WTC11 (cell line): ENCODE results near the gene NSD1. TPM values are rescaled to one million over a fixed set of nuclear protein-coding genes. Genes with fewer than 3 reads are reported as not detected.
A peak's percentile ranks its signal among the peaks of the same experiment; 100 is the strongest.

Experiments
- ATAC-seq: fragments of 200-7000 bp; cut with Tn5 transposase; 2 replicates; pipeline ENCODE4 v1.10.0; 2021; ENCODE audit warnings: mild to moderate bottlenecking, moderate library complexity
- CTCF ChIA-PET: fragments of 300-600 bp; sonication (Branson Sonifier 250); formaldehyde crosslinking; loops from one replicate; lab custom pipeline; 2021; ENCODE audit warnings: antibody characterized with exemption; lab: Charles Lee
- POLR2A ChIA-PET: fragments of 350-600 bp; sonication (Branson Sonifier 250); formaldehyde crosslinking; loops from one replicate; lab custom pipeline; 2021; ENCODE audit warnings: antibody characterized with exemption; lab: Charles Lee
- DNase-seq: peaks from one replicate; pipeline ENCODE4 v3.0.0; 2021; ENCODE audit warnings: low spot score
- H3K27ac Mint-ChIP-seq: 2 replicates; pipeline ENCODE4 v1.8.0; 2021; ENCODE audit warnings: mixed read lengths
- H3K27me3 Mint-ChIP-seq: 2 replicates; pipeline ENCODE4 v1.8.0; 2021; ENCODE audit warnings: low read depth, mild to moderate bottlenecking, moderate library complexity, mixed read lengths
- H3K36me3 Mint-ChIP-seq: 2 replicates; pipeline ENCODE4 v1.8.0; 2021; ENCODE audit warnings: mixed read lengths
- H3K4me1 Mint-ChIP-seq: 2 replicates; pipeline ENCODE4 v1.8.0; 2022; ENCODE audit warnings: mixed read lengths
- H3K4me3 Mint-ChIP-seq: 2 replicates; pipeline ENCODE4 v1.8.0; 2021; ENCODE audit warnings: mild to moderate bottlenecking, moderate library complexity, mixed read lengths
- H3K9me3 Mint-ChIP-seq: 2 replicates; pipeline ENCODE4 v1.8.0; 2021; ENCODE audit warnings: mixed read lengths
- ARID4B ChIP-seq: sonication (generic); formaldehyde crosslinking; IDR thresholded peaks from 2 replicates; pipeline ENCODE4 v1.8.0; 2023; ENCODE audit warnings: missing genetic modification reagents, mild to moderate bottlenecking, borderline replicate concordance
- CDX4 ChIP-seq: fragments of 250-450 bp; sonication (Bioruptor Pico); IDR thresholded peaks from 2 replicates; pipeline ENCODE4 v1.9.0; 2021; ENCODE audit warnings: moderate library complexity, mild to moderate bottlenecking, inconsistent platforms, borderline replicate concordance
- CTCF ChIP-seq: fragments of 200-600 bp; IDR thresholded peaks from 2 replicates; pipeline ENCODE4 v1.8.0; 2022; ENCODE audit warnings: antibody characterized with exemption
- EMX1 ChIP-seq: fragments of 250-450 bp; sonication (Bioruptor Pico); IDR thresholded peaks from 2 replicates; pipeline ENCODE4 v1.8.0; 2021; ENCODE audit warnings: mild to moderate bottlenecking
- ETV6 ChIP-seq: sonication (generic); formaldehyde crosslinking; IDR thresholded peaks from 2 replicates; pipeline ENCODE4 v1.8.1; 2022; ENCODE audit warnings: mild to moderate bottlenecking, missing genetic modification reagents
- IRF2 ChIP-seq: sonication (generic); formaldehyde crosslinking; IDR thresholded peaks from 2 replicates; pipeline ENCODE4 v1.8.0; 2022; ENCODE audit warnings: low read depth, missing genetic modification reagents, borderline replicate concordance
- NR3C1 ChIP-seq: sonication (generic); formaldehyde crosslinking; conservative IDR thresholded peaks from 2 replicates; pipeline ENCODE4 v1.8.1; 2023; ENCODE audit warnings: low read depth, mild to moderate bottlenecking, missing genetic modification reagents
- ZNF121 ChIP-seq: sonication (generic); formaldehyde crosslinking; IDR thresholded peaks from 2 replicates; pipeline ENCODE4 v1.8.0; 2023; ENCODE audit warnings: missing genetic modification reagents
- ZNF512 ChIP-seq: sonication (generic); formaldehyde crosslinking; IDR thresholded peaks from 2 replicates; pipeline ENCODE4 v1.8.1; 2022; ENCODE audit warnings: missing genetic modification reagents, borderline replicate concordance
- total RNA-seq: library from RNA; stranded (reverse); gene quantifications from 3 replicates; pipeline ENCODE4 v1.2.3, GENCODE V29; 2021
- TF ChIP-seq, protein P1 (sequence below): sonication (generic); formaldehyde crosslinking; IDR thresholded peaks from 2 replicates; pipeline ENCODE4 v1.8.0; 2022; ENCODE audit warnings: mild to moderate bottlenecking, missing genetic modification reagents

NSD1 gene
- total RNA-seq, 1 experiment from 2014 or later, result 148 TPM

- CTCF ChIA-PET, result interaction anchor here (0.6 to 4.5 kb wide), 83 partner anchors 8 to 662 kb away, joined by 3 to 91 read pairs (median 5); partner anchors contain the start of genes FGFR4, GRK6, LMAN2 and NSD1
- H3K36me3 Mint-ChIP-seq, result peaks cover 24% of the 10 kb centered on the region
- ATAC-seq, result peak; percentile 44
- H3K27ac Mint-ChIP-seq, result no peak overlapping the region
- peak; percentile 88 for DNase-seq
- TF ChIP-seq IRF2 (CRISPR knock-in tag) (no peak), CTCF (peak; percentile 88), CDX4 (CRISPR knock-in tag) (no peak), ZNF121 (CRISPR knock-in tag) (peak; percentile 94), ARID4B (peak; percentile 50; the same call in 1 of the 2 replicates)
- TF ChIP-seq, protein P1, sequence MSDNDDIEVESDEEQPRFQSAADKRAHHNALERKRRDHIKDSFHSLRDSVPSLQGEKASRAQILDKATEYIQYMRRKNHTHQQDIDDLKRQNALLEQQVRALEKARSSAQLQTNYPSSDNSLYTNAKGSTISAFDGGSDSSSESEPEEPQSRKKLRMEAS (CRISPR knock-in tag), result peak; percentile 67
- POLR2A ChIA-PET, result interaction anchor here (0.6 to 1.2 kb wide), 6 partner anchors 61 to 211 kb away, joined by 3 to 6 read pairs (median 4); no protein-coding TSS in a partner anchor
- H3K9me3 Mint-ChIP-seq, result no peaks in the 10 kb centered on the region
- peaks cover 22% of the 10 kb centered on the region for H3K4me1 Mint-ChIP-seq
- no peaks in the 10 kb centered on the region for H3K27me3 Mint-ChIP-seq
- peak overlapping the region; percentile 55 for H3K4me3 Mint-ChIP-seq
Observed at GRCh38 chr5:177309351-177310191, 176.0 kb downstream of the NSD1 start.

DNA sequence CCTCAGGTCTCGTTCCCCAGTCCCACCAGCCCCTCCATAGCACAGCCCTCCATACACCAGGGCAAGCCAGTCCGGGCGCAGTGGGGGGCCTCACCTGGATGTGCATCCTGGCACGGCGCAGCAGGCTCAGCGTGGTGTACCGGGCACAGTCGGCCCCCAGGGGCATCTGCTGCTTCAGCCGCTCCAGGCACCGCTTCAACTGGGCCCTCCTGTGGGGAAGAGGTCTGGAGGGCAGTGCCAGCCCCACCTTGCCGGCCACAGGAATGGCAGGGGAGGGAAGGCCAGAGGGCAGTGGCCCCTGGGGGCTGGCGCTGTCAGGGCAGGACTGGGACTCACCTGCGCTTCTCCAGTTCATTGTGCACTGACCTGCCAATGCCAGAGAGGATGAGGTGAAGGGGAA lies 176.8 kb downstream of the NSD1 start:
- no peak for ATAC-seq
- Mint-ChIP-seq H3K4me1 (peaks cover 18% of the 10 kb centered on the region), H3K27me3 (no peaks in the 10 kb centered on the region), H3K4me3 (peak overlapping the region; percentile 84; the same call in 1 of the 2 replicates), H3K9me3 (no peaks in the 10 kb centered on the region), H3K36me3 (peaks cover 18% of the 10 kb centered on the region), H3K27ac (no peak overlapping the region)
- POLR2A ChIA-PET, result interaction anchor here (0.6 to 1.2 kb wide), 4 partner anchors 137 to 211 kb away, joined by 3 to 6 read pairs (median 4); no protein-coding TSS in a partner anchor
- DNase-seq, result no peak
- CTCF ChIA-PET, result interaction anchor here (0.6 to 4.5 kb wide), 79 partner anchors 9 to 663 kb away, joined by 3 to 91 read pairs (median 5); partner anchors contain the start of genes FGFR4, GRK6, LMAN2 and NSD1
- TF ChIP-seq EMX1 (CRISPR knock-in tag) (no peak), ZNF512 (CRISPR knock-in tag) (no peak), NR3C1 (CRISPR knock-in tag) (no peak), ETV6 (CRISPR knock-in tag) (no peak), ZNF121 (CRISPR knock-in tag) (no peak)
